HG03342 (cell line): ENCODE data around the gene FAM193A.

Source experiments
- ATAC-seq: cut with Tn5 transposase; IDR thresholded peaks from one replicate; pipeline ENCODE4 v1.9.1; 2021; ENCODE audit warnings: mild to moderate bottlenecking, moderate library complexity; ENCODE audit not compliant: unreplicated experiment

Gene FAM193A

DNA sequence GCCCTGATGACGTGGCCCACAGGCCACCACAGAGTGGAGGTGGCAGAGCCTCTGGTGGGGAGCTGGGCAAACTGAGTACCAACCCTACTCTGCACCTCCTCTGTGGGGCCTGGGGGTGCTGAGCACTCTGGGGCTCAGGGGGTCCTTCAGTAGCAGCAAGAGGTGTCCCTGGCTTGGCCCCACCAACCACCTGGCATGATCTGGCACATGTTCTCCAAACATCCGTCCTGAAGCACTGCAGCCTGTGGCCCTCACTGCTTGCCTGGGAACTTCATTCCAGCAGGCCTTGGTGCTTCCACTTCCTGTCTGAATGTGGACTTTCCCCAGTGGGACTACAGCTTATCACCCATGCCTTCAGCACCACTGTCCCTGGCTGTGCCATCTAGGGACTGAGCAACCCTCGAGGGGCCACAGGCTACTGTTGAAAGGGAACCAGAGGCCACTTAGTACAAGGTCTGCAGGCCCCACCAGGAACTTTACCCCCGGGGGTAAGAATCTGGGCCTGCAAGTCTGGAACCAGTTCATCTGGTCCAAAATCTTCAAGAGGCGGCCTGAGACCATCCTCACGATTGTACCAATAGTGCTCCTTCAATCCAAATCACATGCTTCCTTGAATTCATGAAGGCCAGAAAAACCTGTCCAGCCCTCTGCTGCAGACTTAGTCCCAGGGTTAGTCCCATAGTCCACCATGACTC is 206.5 kb downstream of the FAM193A start:
- no peak for ATAC-seq

DNA sequence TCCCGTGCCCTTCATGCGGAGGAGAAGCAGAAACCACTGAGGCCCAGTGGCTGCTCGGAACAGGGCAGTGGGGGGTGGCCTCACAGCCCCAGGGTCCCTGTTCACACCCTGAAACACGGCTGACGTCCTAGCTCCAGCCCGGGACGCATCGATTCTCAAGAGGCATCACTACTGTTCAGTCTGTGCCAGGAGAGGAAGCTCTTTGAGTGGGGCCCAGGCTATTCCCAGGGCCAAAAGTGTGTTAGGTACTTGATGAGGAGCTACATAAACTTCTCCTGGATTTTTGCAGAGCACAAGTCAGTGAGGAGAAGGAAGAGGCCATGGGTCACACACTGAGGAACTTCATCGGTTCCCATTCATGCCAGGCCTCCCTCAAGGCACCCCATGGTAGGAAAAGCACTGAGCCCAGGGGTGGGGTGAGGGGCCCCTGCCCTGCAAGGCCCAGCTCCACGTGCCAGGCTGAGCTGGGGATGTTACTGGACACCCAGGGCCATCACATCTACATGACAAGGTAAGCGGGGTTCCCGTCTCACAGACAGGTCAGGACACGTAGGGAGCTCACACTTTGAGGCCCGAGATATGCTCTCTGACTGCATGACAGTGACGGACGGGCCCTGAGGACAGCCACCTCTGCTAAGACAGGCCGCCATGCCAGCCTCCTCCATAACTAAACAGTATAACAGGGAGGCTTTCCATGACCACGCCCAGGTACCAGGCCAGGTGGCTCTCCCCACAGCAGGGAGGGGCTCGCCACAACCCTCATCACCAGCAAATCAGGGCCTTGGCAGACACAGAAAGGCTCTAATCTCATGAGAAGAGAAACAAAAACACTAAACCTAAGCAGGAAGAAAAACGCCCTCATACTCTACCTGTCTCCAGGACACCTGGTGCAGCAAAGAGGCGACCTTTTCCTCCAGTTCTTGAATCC is 207.3 kb downstream of the FAM193A start:
- ATAC-seq = no peak

DNA sequence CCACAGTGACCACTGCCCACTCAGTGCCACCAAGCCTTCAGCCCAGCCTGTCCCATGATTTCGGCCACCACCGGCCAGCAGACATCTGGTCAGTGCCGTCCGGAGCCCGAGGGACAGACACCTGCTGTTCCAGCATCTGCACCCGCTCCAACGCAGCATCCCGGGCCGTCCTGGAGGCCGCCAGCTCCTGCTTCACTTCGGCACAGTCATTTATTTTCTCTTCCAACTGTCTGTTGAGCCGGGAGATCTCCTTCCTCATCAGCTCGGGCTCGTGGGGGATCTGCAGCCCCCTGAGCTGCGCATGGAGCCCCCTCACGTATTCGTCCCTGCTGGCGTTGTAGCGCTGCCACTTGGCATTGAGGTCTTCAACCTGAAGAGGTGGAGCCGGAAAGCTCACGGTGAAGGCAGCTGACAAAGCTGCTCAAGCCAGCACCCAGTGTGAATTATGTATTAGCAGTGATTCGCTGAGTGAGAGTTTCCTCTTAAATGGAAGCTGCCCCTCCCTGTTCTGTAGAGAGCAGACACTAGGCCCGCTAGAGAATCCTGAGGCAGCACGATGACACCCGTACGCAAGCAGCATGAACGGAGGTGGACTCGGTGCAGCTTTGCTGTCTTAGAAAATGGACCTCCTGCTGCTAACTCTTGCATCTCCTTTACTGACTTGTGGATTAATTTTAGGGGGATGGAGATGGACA is 208.3 kb downstream of the FAM193A start:
- ATAC-seq = no peak

DNA sequence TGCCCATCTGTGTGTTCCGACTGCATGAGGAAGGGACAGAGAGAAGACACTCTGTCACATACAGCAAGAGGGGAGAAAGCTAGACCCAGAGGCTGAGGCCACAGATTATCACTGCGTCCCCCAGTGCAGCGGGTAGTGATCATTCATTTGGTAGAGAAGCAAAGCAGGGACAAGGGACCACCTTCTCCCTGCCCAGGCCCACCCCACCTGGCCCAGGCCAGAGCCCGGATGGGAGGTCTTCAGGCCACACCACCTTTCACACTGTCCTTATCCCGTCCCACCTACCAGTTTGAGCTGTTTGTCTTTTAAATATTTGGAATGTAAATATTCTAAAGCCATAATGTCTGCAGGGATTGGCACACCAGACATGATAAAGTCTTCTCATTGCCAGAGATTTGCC is 209.1 kb downstream of the FAM193A start:
- ATAC-seq = no peak

DNA sequence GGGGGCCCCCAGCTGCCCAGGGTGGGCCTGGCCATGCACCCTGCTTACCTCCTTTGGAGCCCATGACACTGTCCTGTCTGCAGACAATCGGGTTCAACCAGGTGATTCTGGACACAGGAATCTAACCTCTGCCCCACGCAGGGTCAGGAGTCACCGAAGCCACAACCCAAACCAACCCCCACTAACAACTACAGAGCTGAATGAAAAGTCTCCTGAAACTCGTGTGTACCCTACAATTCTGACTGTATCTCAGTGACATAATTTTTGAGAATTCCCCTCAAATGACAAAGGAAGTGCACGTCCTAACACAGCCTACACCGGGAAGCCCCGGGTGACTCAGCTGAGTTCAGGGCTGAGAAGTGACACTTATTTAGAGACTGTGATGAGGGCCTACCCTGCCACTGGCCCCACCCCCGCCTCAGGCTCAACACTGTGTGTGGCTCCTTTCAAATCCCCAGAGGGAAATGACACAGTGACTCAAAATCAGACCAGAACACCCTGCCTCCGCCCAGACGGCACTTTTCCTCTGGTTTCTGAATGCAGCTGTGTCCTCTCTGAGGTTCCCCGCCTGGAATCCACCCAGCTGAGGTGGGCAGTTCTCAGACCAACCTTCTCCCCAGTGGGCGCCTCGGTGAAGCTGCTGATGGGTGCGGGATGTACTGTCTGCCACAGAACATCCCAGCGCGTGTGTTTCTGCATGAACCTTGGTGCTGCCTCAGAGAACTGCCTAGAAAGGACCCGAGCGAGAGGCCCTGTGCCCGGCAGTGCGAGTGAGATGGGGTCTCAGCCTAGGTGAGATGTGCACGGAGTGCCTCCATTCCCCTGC is 209.7 kb downstream of the FAM193A start:
- ATAC-seq = peak; percentile 91

DNA sequence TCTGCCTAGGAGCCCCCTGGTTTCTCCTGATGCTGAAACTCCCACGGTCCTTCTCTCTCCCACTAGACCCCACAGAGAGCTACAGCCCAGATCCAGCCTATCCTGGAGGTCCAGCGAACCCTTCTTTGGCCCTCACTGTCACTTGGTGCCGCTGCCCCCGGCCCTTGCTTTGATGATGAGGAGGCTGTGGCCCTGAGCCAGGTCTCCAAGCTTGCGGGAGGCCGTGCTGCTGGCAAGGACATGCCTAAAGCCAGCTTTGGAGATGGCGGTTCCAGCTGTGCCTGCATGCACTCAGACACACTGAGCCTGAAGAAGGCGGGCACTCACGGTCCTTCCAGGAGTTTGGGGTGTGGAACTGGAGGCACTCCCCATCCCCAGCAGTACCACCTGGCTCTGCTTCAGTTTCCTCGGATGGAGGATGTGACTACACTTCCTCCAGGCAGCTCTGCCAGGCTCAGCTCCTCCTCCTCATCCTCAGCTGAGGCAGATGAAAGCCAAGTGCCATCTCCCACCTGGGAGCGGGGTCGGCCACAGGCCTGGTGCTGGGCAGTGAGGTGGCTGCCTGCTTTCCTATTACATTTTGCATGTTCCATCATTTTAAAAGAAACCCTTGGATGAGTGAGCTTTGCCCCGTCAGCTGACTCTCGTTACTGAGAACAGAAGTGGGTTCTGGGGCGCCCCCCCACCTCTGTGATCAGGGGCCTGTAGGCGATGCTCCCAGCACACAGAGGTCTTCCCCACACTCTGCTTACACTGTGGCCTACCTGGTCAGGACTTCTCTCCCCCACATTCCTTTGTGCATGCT is 210.6 kb downstream of the FAM193A start:
- ATAC-seq = no peak

DNA sequence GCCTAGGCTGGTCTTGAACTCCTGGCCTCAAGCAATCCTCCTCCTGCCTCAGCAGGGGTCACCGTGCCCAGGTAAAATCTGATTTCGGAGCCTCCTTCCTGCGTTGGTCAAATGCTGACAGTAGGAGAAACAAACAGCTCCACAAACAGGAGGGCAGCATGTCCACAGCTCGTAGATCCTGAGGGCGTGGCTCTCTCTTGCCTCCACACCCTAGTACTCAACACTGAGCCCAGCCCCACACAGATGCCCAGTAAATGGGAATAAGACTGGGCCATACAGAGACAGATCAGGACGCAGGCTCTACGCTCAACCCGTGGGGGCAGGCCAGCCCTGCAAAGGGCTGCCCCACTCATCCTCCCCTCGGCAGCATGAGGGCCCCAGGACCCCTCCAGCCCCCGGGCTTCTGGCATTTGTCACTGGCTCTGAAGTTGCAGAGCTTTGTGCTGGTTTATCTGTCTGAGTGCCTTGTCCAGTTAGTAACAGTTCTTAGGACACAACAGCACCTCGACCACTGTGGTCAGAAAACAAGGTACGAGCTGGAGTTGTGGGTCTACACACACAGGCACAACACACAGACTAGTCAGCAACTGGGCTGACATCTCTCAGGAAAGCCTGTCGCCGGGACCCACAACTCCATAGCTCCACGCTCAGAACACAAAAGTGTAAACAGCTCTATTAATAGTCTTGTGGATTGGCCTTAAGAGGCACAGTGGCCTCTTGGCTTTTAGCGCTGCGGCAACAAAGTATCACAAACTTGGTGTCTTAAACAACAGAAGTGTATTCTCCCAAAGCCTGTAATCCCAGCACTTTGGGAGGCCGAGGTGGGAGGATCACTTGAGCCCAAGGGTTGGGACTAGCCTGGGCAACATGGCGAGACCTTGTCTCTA is 214.5 kb downstream of the FAM193A start:
- no peak for ATAC-seq

DNA sequence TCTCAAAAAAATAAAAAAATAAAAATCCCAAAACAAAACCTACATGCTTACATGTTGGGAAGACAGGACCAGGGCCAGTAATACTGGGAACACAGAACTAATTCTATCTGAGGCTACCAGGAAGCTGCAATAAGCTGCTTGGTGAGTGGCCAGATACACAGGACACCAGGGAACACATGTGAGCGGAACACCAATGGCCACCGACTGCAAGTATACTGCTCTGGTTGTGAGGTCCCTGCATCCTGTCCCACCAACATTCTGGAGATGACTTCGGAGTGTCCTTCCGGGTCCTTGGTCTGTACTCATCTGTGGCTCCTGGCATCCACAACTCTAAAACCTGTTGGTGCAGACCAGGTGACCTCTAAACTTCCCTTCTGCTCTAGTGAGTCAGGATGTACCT is 217.0 kb downstream of the FAM193A start:
- no peak for ATAC-seq

DNA sequence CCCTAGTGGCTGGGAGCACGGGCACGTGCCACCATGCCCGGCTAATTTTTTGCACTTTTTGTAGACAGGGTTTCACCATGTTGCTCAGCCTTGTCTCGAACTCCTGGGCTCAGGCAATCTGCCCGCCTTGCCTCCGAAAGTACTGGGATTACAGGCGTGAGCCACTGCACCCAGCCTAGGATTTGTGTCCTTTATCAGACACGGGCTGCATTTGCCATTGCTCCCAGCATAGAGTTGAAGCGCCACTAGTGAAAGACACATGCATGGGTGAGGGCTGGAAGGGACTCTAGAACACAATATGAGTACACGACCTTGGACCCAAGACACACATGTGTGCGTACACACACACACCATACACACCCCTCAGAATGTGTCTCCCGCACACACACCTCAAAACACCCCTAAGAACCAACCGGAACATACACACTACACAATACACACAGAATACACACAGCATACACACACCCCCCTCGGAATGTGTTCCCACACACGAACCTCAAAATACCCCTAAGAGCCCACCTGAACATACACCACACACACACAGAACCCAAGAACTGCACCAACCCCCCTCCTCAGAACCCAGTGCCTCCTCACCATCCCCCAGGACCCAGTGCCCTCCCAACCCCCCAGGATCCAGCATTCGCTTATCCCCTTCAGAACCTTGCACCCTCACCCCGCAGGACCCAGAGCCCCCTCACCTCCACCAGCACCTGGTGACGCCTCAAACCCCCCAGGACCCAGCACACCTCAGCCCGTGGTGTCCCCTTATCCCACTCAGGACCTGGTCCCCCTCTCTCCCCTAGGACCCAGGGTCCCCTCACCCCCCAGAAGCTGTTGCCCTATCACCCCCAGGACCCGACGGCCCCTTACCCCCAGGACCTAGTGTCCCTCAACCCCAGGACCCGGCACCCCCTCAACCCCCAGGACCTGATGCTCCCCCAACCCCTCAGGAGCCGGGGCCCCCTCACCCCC is 218.7 kb downstream of the FAM193A start:
- no peak for ATAC-seq

DNA sequence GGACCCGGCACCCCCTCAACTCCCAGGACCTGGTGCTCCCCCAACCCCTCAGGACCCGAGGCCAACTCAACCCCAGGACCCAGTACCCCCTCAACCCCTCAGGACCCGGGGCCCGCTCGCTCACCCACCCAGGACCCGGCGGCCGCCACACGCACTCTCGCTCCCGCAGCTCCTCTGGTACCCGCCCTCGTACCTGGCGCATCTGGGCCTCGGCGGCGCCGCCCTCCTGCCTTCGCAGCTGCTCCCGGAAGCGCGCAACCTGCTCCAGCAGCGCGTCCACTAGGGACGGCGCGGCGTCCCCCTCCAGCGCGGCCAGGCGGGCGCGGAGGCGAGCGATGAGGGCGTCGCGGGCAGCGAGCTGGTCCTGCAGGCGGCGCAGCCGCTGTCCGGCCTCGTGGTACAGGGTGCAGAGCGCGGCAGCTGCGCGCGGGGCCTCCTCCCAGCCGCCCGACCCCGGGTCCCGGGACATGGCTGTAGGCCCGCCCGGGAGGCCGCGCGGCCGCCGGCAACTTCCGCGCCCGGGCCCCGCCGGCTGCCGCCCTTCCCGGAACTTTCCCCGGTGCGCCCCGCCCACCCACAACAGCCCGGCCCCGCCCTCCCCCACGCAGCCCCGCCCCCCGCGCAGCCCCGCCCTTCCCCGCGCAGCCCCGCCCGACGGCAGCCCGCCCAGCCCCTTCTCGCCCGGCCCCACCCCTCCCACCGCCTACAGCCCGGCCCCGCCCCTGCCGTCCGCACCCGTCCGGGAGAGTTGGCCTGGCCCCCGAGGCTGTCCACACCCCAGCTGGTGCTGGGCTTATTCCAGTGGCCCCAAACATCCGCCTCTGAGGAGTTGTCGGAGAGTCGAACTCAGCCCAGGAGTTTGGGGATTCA is 219.6 kb downstream of the FAM193A start, which contains the start of gene TNIP2:
Gene TNIP2, minus strand, starts transcription at position 516 of the 870 bp plus-strand sequence. Its CDS starts 47 bp downstream, at position 469.
- ATAC-seq = peak; percentile 56

DNA sequence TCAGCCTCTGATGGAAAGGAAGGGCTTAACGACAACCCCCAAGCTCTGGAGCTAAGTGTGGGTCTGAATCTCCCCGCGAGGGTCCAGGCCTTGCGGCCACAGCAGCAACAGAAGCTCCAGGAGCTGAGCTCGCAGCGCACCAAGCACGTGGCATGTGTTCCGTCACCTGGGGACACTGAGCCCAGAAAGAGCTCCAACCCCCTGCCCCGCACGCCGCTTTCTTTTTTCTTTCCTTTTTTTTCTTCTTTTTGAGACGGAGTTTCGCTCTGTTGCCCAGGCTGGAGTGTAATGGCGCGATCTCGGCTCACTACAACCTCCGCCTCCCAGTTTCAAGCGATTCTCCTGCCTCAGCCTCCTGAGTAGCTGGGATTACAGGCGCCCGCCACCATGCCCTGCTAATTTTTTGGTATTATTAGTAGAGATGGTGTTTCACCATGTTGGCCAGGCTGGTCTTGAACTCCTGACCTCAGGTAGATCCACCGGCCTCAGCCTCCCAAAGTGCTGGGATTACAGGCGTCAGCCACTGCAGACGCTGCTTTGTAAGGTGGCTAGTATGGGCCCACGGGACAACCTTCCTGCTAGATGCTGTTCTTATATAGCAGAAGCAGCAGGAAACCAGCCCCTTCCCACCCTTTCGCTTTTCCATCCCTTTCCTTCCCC is 220.4 kb downstream of the FAM193A start:
- ATAC-seq = no peak

DNA sequence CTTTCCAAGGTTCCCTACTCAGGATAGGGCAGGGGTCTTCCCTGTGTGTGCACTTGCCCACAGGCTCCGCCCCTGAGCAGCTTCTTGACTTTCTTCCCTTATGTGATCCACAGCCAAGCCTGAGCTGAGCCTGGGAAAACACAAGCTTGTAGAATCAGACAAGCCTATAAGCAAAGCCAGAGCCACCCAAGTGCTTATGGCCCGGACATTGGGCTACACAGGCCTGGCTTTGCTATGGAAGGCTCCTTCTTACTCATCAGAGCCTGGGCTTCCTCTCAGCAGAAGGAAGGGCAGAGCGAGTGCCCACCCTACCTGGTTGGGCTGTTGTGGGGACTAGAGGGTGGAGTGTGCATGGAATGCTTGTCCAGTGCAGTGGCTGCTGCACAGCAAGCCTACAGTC is 221.0 kb downstream of the FAM193A start:
- ATAC-seq = no peak

DNA sequence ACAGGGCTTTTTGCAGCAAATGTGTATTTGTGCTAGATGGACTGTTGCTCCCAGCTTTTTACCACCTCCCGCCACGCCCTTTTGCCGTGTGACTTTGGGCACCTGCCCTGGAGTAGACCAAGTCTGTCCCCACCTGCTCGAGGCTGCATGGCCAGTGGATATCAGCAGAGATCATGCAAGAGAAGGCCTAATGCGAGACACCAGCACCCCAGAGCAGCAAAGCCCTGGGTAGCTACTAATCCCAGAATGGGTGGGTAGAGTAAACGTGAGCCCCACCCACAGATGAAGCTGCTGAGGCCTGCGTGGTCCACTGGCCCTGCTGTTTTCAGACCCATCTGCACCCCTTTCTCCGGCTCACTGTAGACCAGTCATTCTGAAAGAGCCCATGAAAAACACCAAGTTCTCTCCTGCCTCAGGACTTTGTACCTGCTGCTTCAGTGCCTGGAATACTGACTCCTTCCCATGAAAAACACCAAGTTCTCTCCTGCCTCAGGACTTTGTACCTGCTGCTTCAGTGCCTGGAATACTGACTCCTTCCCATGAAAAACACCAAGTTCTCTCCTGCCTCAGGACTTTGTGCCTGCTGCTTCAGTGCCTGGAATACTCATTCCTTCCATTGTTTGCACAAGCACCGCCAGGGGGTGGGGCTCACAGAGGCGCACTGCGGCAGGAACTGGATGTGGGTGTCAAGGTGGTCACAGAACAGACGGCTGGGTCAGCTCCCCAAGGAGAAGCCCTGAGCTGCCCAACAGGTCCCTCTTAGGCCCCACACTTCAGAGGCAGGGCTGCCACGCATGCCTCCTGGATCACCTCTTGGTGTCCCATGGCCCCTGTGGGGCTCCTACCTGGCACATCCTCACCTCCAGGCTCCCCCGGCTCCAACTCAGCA is 224.8 kb downstream of the FAM193A start:
- ATAC-seq = no peak

DNA sequence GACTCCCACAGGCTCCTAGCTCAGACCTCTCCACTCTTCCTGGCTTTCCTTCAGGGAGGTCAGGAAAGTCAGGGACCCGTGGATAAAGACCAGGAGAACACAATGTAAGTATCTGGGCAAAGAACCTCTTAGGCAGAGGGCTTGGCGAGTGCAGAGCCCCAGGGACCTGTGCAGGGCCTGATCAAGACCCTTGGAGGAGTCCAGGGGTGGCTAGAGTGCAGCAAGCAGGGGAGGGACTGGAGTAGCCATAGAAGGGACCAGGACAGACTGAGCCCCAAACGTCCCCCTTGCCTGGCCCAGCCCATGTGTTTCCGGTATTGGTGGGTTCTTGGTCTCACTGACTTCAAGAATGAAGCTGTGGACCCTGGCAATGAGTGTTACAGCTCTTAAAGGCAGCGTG is 225.6 kb downstream of the FAM193A start:
- ATAC-seq = no peak
